IgD-negative memory B cell (primary cell): Measurements from ENCODE around the gene TTC16. TPM values are rescaled to one million over a fixed set of nuclear protein-coding genes. Genes with fewer than 3 reads are reported as not detected.
A peak's percentile ranks its signal among the peaks of the same experiment; 100 is the strongest.

Experiments
- H3K27ac Mint-ChIP-seq, 3 donors: one replicate each; pipeline ENCODE4 v1.8.0; 2020 to 2022; ENCODE audit warnings: mild to moderate bottlenecking in 3 of 3, mixed read lengths in 3 of 3, moderate library complexity in 1 of 3
- H3K27me3 Mint-ChIP-seq: one replicate; pipeline ENCODE4 v1.8.0; 2021; ENCODE audit warnings: mixed read lengths
- H3K36me3 Mint-ChIP-seq: one replicate; pipeline ENCODE4 v1.8.0; 2020; ENCODE audit warnings: mild to moderate bottlenecking, mixed read lengths
- H3K4me1 Mint-ChIP-seq, 3 donors: one replicate each; pipeline ENCODE4 v1.8.0; 2020 to 2022; ENCODE audit warnings: mixed read lengths in 3 of 3, mild to moderate bottlenecking in 1 of 3
- H3K4me3 Mint-ChIP-seq, 4 donors: one replicate each; pipeline ENCODE4 v1.8.0; 2020 to 2022; ENCODE audit warnings: mild to moderate bottlenecking in 4 of 4, mixed read lengths in 4 of 4, moderate library complexity in 3 of 4
- H3K9me3 Mint-ChIP-seq, 3 donors: one replicate each; pipeline ENCODE4 v1.8.0; 2020 to 2021; ENCODE audit warnings: mixed read lengths in 3 of 3, mild to moderate bottlenecking in 1 of 3
- polyA plus RNA-seq: library from polyadenylated mRNA; unstranded; fragments of 300-500 nt; fragmentation: Illumina TruSeq; gene quantifications from one replicate; pipeline ENCODE4 v1.2.3, GENCODE V29; 2021

Gene TTC16, protein sequence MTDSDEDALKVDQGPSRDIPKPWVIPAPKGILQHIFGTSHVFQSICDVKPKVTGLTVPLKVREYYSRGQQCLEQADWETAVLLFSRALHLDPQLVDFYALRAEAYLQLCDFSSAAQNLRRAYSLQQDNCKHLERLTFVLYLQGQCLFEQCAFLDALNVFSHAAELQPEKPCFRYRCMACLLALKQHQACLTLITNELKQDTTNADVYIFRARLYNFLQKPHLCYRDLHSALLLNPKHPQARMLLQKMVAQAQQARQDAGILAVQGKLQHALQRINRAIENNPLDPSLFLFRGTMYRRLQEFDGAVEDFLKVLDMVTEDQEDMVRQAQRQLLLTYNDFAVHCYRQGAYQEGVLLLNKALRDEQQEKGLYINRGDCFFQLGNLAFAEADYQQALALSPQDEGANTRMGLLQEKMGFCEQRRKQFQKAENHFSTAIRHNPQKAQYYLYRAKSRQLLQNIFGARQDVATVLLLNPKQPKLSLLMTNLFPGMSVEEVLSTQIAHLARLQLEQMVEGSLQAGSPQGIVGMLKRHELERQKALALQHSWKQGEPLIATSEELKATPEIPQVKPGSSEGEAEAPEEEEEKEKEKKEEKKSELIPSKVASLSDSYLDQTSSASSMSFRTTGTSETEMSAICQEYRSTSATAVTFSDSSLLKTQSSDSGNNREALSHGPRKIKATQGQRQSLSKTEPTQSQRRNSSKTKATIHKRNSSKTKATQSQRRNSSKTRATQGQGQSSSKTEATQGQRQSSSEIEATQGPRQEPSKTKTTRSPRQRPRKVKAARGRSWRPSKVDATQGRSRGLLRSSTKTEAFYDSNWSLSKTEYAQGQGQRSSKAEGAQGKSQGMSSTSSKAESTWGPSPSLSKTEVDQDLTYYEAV
- polyA plus RNA-seq: not detected

DNA sequence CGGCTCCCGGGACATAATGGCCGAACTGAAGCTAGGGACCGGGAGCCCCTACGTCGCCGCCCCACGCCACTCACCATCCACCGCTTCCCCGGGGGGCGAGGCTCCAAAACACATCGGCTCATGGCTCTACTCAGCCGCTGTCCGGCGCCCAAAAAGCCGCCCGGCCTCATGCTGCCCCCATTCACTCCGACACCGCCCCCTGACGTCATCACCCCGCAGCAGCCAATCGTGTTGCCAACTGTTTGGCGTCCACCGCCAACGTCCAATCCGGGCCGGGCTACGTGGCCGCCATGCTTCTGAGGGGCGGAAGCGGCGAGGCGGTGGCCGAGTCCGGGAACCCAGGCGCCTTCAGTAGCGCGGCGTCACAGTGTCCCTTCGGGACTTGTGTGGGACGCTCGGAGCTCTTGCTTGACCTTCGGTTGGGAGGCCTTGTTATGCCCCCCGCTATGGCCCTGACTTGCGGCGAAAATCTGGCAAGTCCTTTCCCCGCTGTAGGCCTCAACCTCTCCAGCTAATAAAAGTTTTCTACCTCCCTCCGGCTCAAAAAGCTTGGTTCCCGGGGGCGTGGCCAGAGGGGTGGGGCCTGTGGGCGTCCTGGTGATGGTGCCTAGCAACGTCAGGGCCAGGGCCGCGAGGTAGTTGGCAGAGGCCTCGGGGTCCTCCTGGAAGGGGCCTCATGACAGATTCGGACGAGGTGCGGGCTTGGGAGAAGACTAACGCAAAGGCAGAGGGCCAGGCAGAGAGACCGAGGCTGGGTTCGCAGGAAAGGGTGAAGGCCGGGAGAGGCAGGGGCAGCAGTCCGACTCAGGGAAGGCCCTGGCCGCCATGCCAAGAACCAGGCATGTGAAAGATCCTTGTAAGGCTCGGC lies at the start of gene TTC16, which contains the start of gene PTRH1:
TTC16 (plus strand) TSS at position 610 of the 868 bp plus-strand sequence; CDS start at position 677, 67 bp downstream.
PTRH1 (minus strand) TSS at position 194 of the 868 bp plus-strand sequence; CDS start at position 170, 24 bp downstream.
- H3K4me1 Mint-ChIP-seq: peaks cover 0 to 12% (median 6%) of the 10 kb centered on the region in 3 donors

DNA sequence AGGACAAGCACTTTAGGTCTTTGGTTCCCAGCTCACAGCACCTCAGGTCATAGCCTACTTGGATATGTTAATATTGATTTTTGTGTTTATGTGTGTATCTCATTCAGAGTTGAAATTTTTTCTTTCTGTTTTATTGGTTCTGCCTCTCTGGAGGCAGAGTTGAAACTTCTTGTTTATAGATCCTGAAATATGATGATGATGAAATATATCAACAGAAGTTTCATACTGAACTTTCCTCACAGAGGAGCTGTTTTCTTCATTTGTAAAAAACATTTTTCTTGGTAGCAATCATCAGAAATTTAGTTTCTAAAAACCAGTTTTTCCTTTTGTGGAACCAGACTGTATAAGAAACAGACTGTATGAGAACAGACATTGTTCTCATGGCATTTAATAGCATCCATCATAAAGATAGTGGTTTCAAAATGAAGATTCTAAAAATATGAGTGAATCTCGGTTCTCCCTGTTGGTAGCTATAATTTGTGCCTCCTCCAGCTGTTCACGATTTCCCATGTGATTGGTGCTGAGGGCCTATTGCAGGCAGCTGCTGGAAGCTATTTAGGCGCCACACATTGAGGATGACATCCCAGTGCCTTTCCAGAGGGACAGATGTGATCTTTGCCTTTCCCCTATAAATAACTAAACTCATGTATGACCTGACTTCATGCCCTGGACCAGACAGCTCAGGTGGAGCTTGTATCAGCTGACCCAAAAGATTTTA lies 48.6 kb upstream of the TTC16 start:
- no peaks in the 10 kb centered on the region for H3K36me3 Mint-ChIP-seq
- no peak overlapping the region for H3K27ac Mint-ChIP-seq
- peaks cover 4% of the 10 kb centered on the region for H3K27me3 Mint-ChIP-seq
- H3K4me1 Mint-ChIP-seq: no peaks in the 10 kb centered on the region
- no peaks in the 10 kb centered on the region for H3K9me3 Mint-ChIP-seq
- no peak overlapping the region for H3K4me3 Mint-ChIP-seq

More for the DNA sequence above, at the start of gene TTC16, which contains the start of gene PTRH1:
- no peaks in the 10 kb centered on the region for H3K27me3 Mint-ChIP-seq
- H3K4me3 Mint-ChIP-seq: peak within 1 kb of the TSS; percentile 85 to 97 (median 96)
- no peaks in the 10 kb centered on the region for H3K36me3 Mint-ChIP-seq
- no peaks in the 10 kb centered on the region for H3K9me3 Mint-ChIP-seq
- H3K27ac Mint-ChIP-seq: peak within 1 kb of the TSS; percentile 64 to 96 (median 84)

- no peaks in the 10 kb centered on the region for H3K36me3 Mint-ChIP-seq
- H3K4me1 Mint-ChIP-seq: no peaks in the 10 kb centered on the region
- H3K27ac Mint-ChIP-seq: no peak overlapping the region
- no peak overlapping the region for H3K4me3 Mint-ChIP-seq
- H3K27me3 Mint-ChIP-seq: peaks cover 3% of the 10 kb centered on the region
- H3K9me3 Mint-ChIP-seq: no peaks in the 10 kb centered on the region
Measured at GRCh38 chr9:127667906-127668305, 48.0 kb upstream of the TTC16 start.

GRCh38 chr9:127673234-127673633 lies 42.6 kb upstream of the TTC16 start:
- Mint-ChIP-seq H3K9me3 (no peaks in the 10 kb centered on the region), H3K4me1 (no peaks in the 10 kb centered on the region), H3K27me3 (peaks cover under 1% of the 10 kb centered on the region), H3K4me3 (no peak overlapping the region), H3K27ac (peak overlapping the region in 1 of 3 donors; percentile 35), H3K36me3 (no peaks in the 10 kb centered on the region)

GRCh38 chr9:127676638-127677037 lies 39.2 kb upstream of the TTC16 start:
- no peak overlapping the region for H3K27ac Mint-ChIP-seq
- H3K36me3 Mint-ChIP-seq: no peaks in the 10 kb centered on the region

GRCh38 chr9:127679506-127679905 lies 36.4 kb upstream of the TTC16 start:
- H3K36me3 Mint-ChIP-seq: no peaks in the 10 kb centered on the region
- H3K27me3 Mint-ChIP-seq: peaks cover 5% of the 10 kb centered on the region

More at GRCh38 chr9:127676638-127677037, 39.2 kb upstream of the TTC16 start:
- Mint-ChIP-seq H3K9me3 (no peaks in the 10 kb centered on the region), H3K4me1 (no peaks in the 10 kb centered on the region), H3K4me3 (no peak overlapping the region), H3K27me3 (peaks cover 5% of the 10 kb centered on the region)

GRCh38 chr9:127680226-127680625 lies 35.7 kb upstream of the TTC16 start:
- H3K27ac Mint-ChIP-seq: no peak overlapping the region
- H3K4me1 Mint-ChIP-seq: no peaks in the 10 kb centered on the region
- H3K36me3 Mint-ChIP-seq: no peaks in the 10 kb centered on the region
- peaks cover 8% of the 10 kb centered on the region for H3K27me3 Mint-ChIP-seq
- H3K9me3 Mint-ChIP-seq: no peaks in the 10 kb centered on the region
- peak overlapping the region in 1 of 4 donors; percentile 45 for H3K4me3 Mint-ChIP-seq

More at GRCh38 chr9:127679506-127679905, 36.4 kb upstream of the TTC16 start:
- H3K27ac Mint-ChIP-seq: no peak overlapping the region
- no peaks in the 10 kb centered on the region for H3K9me3 Mint-ChIP-seq
- H3K4me3 Mint-ChIP-seq: no peak overlapping the region
- H3K4me1 Mint-ChIP-seq: no peaks in the 10 kb centered on the region

- peaks cover 8% of the 10 kb centered on the region for H3K27me3 Mint-ChIP-seq
- no peak overlapping the region for H3K27ac Mint-ChIP-seq
- H3K4me3 Mint-ChIP-seq: no peak overlapping the region
- no peaks in the 10 kb centered on the region for H3K4me1 Mint-ChIP-seq
- H3K9me3 Mint-ChIP-seq: no peaks in the 10 kb centered on the region
- H3K36me3 Mint-ChIP-seq: no peaks in the 10 kb centered on the region
Measured at GRCh38 chr9:127680846-127681245, 35.0 kb upstream of the TTC16 start.

- Mint-ChIP-seq H3K27me3 (peaks cover 8% of the 10 kb centered on the region), H3K4me1 (no peaks in the 10 kb centered on the region), H3K9me3 (no peaks in the 10 kb centered on the region), H3K27ac (peak overlapping the region in 1 of 3 donors; percentile 3), H3K4me3 (no peak overlapping the region), H3K36me3 (peaks cover 2% of the 10 kb centered on the region)
Measured at GRCh38 chr9:127682351-127683136, 33.3 kb upstream of the TTC16 start.

DNA sequence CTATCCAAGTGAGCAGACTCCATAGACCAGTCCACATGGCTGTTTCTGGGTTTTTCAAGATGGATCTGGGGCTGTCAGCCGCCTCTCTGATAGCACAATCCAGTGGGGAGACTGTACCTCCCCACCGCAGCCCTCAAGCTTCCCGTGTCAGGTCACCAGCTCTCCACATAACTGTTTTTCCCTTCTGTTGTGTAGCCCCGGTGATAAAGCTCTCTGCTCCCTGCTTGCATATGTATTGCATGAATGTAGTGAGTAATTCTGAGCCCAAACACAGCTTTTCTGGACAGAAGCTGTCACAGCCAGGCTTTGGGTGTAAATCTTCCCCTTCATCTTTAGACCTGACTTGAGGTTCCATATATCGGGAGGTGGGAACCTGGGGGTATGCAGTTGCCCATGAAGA lies 32.2 kb upstream of the TTC16 start:
- Mint-ChIP-seq H3K4me1 (no peaks in the 10 kb centered on the region), H3K36me3 (peaks cover 2% of the 10 kb centered on the region), H3K27ac (no peak overlapping the region), H3K9me3 (no peaks in the 10 kb centered on the region), H3K27me3 (peaks cover 8% of the 10 kb centered on the region), H3K4me3 (no peak overlapping the region)

DNA sequence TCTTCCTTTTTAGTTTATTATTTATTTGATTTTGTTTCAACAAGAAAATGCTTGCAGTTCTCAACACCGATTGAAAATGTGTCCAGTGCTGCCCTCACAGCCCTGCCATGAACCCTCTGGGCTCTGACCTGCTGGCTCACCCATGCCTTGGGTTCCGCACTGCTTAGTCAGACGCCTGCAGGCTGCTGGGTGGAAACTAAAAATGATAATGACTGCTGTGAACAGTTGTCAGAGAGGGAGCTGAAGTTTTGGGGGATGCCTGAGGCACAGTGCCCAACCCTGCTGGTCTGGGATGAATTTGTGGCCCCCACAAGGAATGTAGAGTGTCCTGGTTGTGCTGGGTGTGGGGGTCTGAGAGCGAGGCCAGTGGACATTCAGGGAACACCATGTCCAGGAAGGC lies 31.3 kb upstream of the TTC16 start:
- H3K9me3 Mint-ChIP-seq: no peaks in the 10 kb centered on the region
- H3K4me1 Mint-ChIP-seq: no peaks in the 10 kb centered on the region
- H3K27ac Mint-ChIP-seq: no peak overlapping the region
- peaks cover 8% of the 10 kb centered on the region for H3K27me3 Mint-ChIP-seq
- H3K36me3 Mint-ChIP-seq: peaks cover 2% of the 10 kb centered on the region
- H3K4me3 Mint-ChIP-seq: no peak overlapping the region

GRCh38 chr9:127686461-127687393 lies 29.2 kb upstream of the TTC16 start:
- Mint-ChIP-seq H3K9me3 (no peaks in the 10 kb centered on the region), H3K27ac (no peak overlapping the region), H3K4me3 (no peak overlapping the region), H3K27me3 (peaks cover 4% of the 10 kb centered on the region), H3K36me3 (peaks cover 2% of the 10 kb centered on the region), H3K4me1 (no peaks in the 10 kb centered on the region)
